Measurements from ENCODE around the gene HSPB6. TPM values are rescaled to one million over a fixed set of nuclear protein-coding genes. Genes with fewer than 3 reads are reported as not detected.

HSPB6 gene
- total RNA-seq, 1 donor from 2014 or later: 0.17 TPM

GRCh38 chr19:35786299-35787160, 29.7 kb upstream of the HSPB6 start:
- Histone ChIP-seq H3K36me3 (ENCODE audit: control insufficient read depth, insufficient read depth, low read length) (no peaks in the 10 kb centered on the region), H3K4me3 (ENCODE audit: low read depth, low read length) (no peak overlapping the region), H3K27me3 (ENCODE audit: control insufficient read depth, insufficient read depth, low read length) (peaks cover 3% of the 10 kb centered on the region)
- no peak for TF ChIP-seq CTCF (IDR thresholded peaks at IDR 0.05; ENCODE audit: insufficient read depth, low read length, poor library complexity, severe bottlenecking)
- no peak for DNase-seq (ENCODE audit: low read depth)

- no peak for DNase-seq (ENCODE audit: low read depth)
- Histone ChIP-seq H3K36me3 (ENCODE audit: control insufficient read depth, insufficient read depth, low read length) (no peaks in the 10 kb centered on the region), H3K4me3 (ENCODE audit: low read depth, low read length) (no peak overlapping the region), H3K27me3 (ENCODE audit: control insufficient read depth, insufficient read depth, low read length) (no peaks in the 10 kb centered on the region)
- TF ChIP-seq CTCF (IDR thresholded peaks at IDR 0.05; ENCODE audit: insufficient read depth, low read length, poor library complexity, severe bottlenecking): no peak
Measured at GRCh38 chr19:35785339-35785627, 28.5 kb upstream of the HSPB6 start.

- H3K27me3 ChIP-seq (ENCODE audit: control insufficient read depth, insufficient read depth, low read length): no peaks in the 10 kb centered on the region
- H3K36me3 ChIP-seq (ENCODE audit: control insufficient read depth, insufficient read depth, low read length): no peaks in the 10 kb centered on the region
- no peak overlapping the region for H3K4me3 ChIP-seq (ENCODE audit: low read depth, low read length)
- DNase-seq (ENCODE audit: low read depth): no peak
- TF ChIP-seq CTCF (IDR thresholded peaks at IDR 0.05; ENCODE audit: insufficient read depth, low read length, poor library complexity, severe bottlenecking): no peak
Measured at GRCh38 chr19:35784503-35785338, 27.9 kb upstream of the HSPB6 start.

- Histone ChIP-seq H3K36me3 (ENCODE audit: control insufficient read depth, insufficient read depth, low read length) (no peaks in the 10 kb centered on the region), H3K27me3 (ENCODE audit: control insufficient read depth, insufficient read depth, low read length) (no peaks in the 10 kb centered on the region), H3K4me3 (ENCODE audit: low read depth, low read length) (no peak overlapping the region)
- no peak for DNase-seq (ENCODE audit: low read depth)
- TF ChIP-seq CTCF (IDR thresholded peaks at IDR 0.05; ENCODE audit: insufficient read depth, low read length, poor library complexity, severe bottlenecking): no peak
Measured at GRCh38 chr19:35783469-35784434, 26.9 kb upstream of the HSPB6 start.

GRCh38 chr19:35782589-35782988, 25.8 kb upstream of the HSPB6 start:
- TF ChIP-seq CTCF (IDR thresholded peaks at IDR 0.05; ENCODE audit: insufficient read depth, low read length, poor library complexity, severe bottlenecking): no peak
- Histone ChIP-seq H3K27me3 (ENCODE audit: control insufficient read depth, insufficient read depth, low read length) (no peaks in the 10 kb centered on the region), H3K36me3 (ENCODE audit: control insufficient read depth, insufficient read depth, low read length) (no peaks in the 10 kb centered on the region), H3K4me3 (ENCODE audit: low read depth, low read length) (no peak overlapping the region)
- no peak for DNase-seq (ENCODE audit: low read depth)

Data from kidney epithelial cell (primary cell).